ENCODE measurements around the gene SERPINH1.
"Not testable (repeated sequence)": the region's sequence is repeated elsewhere in the genome, so short reads cannot be mapped to it uniquely, and the experiment has no call there.

Gene SERPINH1

DNA sequence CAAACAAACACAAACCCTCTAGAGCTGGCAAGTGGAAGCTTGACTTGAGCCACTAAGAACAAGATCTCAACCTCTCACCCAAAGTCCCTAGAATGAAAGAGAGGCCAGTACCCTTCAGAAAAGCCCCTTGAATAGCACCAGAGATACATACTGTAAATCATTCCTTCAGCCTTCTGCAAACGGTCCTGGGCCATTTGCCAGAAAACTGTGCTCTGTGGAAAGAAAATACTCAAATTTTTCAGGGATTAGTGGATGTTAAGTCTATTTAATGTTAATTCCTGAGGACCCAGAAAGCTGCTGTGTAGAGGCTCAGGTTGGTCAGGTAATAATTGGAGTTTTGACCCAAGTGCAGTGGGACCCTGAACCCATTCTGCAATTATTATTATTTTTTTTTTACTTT is 16.9 kb downstream of the SERPINH1 start:
- DNase-seq, result no peak

DNA sequence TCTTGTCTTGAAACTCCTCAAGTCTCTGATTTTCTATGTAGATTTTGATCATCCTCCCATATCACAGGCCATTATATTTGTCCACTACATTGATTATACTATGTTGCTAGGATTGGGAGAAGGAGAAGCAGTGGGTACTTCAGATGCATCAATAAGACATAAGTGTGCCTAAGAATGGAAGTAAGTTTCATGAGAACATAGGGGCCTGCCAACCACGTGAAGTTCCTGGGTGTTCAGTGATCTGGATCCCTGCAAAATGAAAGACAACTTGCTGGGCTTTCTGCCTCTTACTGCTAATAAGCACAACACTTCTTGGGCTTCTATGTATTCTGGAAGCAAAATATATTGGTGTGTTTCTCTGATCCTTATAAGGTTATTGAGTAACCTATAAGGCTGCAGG is 17.8 kb downstream of the SERPINH1 start:
- DNase-seq, result no peak

DNA sequence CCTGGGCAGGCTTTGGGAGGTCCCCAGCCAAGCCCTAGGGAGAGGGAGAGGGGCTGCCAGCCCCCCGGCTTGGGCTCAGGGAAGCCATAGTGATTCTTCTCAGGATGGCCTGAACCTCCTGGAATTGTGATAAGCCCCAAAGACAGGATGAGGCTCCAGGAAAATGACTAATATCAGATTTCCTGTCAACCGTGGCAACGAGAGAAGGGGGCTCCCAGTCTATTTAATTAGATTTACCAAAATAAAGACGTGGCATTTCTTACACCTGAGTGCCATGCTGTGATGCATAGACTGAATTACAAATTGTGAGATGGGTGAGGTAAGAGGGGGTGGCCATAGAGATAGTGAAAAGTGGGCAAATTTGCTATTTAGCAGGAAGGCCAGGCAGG is 20.4 kb downstream of the SERPINH1 start:
- DNase-seq, result no peak

DNA sequence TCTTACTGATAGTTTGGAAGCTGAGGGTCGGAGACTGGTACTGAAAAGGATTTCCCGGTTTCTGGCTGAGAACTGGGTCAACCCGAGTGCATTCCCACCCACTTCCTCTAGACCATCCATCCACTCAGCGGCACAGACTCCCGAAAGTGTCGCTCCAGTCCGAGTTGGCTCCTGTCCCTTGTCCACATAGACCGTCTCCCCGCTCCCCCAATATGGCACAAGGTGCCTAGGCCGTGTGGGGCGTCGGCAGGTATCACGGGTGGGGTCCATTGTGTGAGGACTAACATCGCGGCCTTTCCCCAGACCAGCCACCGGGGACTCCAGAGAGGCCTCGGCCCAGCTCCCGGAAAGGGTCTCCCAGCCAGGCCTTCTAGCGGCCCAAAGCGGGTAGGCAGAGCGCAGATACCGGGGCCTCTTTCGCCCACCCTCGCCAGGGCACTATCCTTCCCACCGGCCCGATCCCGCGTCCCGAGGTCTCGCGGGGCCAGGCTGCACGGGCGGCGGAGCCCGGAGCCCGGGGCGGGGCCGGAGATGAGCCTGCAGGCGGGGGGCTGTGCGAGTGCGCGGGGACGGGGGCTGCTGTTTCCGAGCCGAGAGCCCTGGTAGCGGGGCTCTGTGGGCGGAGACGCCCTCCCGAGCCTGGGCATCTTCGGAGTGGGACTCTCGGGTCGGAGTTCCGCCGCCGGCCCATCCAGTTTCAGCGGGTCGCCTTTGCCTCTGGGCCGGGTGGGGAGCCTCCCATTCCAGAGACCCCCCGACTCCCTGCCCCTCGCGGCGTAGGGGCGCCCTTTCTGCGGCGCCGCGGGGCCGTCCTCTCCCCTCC is 21.1 kb downstream of the SERPINH1 start:
- peak; percentile 31 for DNase-seq

DNA sequence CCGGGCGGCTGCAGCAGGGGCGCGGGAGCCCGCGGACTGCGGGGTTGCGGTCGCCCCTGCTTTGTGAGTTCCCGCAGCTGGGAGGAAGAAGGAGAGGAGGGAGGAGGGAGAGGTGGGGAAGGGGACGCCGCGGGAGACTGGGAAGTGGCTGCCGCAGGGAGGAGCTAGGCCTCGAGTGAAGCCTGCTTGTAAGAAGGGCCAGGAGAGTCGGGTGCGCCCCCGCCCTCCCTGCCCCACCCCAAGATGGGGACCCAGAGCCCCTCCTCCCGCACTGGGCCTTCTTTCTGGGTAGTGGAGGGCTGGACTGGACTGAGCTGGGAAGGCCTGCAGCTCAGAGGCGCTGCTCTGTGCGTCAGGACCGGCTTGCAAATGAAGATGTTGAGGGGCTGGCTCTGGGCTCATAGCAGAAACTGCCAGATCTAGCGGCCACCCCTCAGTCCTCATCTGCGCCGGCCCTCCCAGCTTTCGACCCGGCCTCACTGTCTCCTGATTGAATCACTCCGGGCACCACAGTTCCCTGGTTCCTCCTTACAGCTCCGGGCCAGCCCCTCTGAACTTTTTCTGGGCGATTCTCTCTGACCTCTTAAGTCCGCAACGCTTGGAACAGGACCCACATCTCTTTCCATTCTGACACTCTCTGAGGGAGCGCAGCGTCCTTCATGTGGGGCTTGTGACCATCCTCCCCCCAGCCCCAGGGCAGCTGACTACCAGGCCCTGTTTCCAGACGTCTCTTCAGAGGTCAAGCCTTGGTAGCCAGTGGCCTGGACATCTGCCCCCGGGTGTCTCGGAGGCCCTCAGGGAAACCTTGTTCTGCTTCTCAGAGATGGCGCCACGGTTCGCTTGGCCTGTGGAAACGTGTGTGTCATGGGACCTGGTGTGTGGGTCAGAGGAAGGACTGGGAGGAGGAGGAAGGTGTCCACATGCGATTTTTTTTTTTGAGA is 21.9 kb downstream of the SERPINH1 start:
- DNase-seq, result peak; percentile 41

DNA sequence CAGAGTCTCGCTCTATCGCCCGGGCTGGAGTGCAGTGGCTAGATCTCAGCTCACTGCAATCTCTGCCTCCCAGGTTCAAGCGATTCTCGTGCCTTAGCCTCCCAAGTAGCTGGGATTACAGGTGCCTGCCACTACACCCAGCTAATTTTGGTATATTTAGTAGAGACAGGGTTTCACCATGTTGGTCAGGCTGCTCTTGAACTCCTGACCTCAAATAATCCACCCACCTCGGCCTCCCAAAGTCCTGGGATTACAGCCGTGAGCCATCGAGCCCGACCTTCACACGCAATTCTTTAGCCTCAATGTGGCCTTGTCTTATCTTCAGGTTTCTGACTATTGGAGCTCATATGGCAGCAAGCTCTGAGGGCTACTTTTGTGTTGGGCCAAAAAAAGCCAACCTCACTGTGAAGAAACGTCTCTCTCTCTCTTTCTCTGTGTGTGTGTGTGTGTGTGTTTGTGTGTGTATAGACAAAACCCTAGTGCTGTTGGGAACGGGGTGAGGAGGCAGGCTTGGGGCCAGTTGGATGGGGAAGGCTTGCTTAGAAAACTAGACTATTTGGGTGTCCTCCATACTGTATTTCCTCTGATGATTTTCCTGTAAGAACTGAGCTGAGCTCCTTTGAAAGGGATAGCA is 22.7 kb downstream of the SERPINH1 start:
- not testable (repeated sequence) for DNase-seq

DNA sequence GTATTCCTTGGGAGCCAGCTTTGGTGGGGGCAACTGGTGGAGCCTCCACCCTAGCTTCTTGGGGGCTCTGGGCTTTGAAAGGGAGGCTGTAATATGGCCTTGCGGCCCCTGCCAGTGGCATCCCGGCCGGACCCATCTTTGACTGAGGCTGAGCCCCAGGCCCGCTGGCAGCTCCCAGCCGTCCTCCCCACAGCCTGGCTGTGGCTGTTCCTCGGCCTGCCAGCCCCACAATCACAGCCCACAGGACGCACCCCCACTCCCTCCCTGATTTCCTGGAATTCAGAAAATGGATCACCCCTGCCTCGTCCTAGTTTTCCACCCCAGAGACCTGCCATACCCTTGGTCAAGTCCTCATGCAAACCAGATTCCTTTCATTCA is 23.2 kb downstream of the SERPINH1 start:
- DNase-seq, result no peak

DNA sequence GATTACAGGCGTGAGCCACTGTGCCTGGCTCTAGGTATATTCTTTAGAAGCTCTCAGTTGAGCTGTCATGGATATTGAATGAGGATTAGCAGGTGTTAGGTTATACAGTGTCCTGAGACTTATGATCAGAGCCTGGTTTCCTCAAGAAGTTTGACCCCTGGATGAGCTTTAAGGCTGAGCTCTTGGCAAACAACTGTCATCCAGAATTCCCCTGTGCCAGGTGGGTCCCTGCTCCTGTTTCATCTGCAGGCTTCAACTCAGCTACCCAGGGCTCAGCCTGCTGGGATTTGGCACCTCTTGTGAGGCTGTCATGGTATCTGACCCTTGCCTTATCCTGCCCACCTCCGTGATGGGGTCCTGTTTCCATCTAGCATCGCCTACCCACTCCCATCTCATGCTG is 24.3 kb downstream of the SERPINH1 start:
- DNase-seq, result no peak

DNA sequence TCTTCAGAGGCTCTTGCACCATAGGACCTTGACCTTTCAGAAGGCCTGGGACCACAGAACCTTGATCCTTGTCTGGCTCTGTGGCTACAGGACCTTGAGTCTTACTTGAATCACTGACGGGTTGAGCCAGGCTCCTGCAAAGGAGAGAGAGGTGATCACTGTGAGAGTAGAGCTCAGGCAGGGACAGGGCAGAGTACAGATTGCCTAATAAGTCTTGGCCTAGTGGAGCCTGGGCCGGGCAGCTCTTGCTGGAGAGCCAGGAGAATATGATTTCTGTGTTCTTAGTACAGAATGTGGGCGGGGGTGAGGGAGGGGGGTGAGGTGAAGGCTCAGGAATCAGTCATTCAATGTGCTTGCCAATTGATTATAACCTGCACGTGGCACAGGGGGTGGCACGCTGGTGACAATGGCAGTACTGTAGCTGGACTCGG is 26.0 kb downstream of the SERPINH1 start:
- no peak for DNase-seq

DNA sequence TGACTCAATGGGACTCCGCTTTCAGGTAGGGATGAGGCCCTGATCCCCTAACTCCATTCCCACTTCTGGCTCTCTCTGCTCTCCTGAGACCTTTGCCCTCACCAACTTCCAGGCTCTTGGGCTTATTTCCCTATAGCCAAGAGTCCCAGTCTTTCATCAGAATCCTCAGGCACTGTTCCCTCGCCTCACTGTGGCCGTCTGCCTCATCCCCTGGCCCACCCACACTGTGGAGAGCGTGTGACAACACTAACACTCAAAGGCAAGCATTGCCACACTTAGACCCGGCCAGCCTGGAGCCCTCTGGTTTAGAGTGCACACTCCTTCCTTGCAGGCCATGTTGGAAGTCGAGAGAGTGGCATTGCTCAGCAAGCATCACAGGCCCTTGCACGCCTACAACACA is 27.0 kb downstream of the SERPINH1 start:
- no peak for DNase-seq

DNA sequence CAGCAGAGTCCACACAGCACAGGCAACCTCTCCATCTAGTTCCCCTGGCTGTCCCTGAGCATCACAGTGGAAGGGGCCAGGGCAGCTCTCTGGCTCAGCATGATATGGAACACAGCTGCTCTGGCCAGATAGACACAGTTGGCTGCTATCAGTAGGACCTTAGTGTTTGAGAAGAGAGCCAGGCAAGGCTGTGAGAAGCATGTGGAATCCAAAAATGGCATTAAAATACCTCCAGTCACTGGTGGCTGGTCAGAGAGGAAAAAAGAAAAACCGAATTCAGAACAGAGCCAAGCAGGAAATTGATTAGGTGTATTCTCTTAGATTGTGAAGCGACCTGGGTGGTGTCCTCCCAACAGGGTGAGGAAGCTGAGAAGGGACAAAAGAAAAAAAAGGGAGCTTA is 27.9 kb downstream of the SERPINH1 start:
- no peak for DNase-seq

DNA sequence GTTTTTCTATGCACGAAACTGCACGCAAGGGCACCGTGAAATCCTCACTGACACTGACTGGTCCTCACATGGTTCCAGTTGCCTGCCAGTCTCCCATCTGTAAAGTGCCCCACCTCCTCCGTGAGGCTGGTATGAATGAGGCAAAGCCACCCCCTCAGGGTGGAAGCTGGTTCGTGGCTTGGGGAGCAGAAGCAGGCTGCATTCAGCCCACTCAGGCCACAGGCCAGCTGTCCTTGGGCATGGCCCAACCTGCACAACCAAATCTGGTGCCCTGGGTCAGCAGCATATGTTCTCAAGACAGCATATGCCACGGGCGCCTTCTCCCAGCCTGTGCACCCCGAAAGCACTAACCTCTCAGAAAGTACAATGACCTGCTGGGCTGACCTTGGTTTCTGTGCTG is 29.3 kb downstream of the SERPINH1 start:
- DNase-seq, result no peak

DNA sequence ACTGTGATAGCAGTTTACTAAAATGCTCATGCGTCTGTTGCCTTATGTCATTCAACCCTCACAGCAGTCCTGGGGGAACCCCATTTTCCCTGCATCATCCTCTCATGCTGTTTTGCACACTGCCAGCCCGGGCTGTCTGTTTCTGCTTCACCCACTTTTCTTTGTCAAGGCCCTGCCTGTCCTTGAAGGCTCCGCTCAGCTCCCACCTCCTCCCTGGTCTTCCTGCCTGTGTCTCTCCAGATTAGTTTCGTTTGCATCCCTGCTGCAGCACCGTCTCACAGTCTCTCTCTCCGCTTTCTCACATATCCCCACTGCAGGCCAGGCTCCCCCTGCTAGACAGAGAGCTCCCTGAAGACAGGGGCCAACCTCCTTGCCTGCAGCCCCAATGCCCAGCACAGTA is 29.9 kb downstream of the SERPINH1 start:
- no peak for DNase-seq

DNA sequence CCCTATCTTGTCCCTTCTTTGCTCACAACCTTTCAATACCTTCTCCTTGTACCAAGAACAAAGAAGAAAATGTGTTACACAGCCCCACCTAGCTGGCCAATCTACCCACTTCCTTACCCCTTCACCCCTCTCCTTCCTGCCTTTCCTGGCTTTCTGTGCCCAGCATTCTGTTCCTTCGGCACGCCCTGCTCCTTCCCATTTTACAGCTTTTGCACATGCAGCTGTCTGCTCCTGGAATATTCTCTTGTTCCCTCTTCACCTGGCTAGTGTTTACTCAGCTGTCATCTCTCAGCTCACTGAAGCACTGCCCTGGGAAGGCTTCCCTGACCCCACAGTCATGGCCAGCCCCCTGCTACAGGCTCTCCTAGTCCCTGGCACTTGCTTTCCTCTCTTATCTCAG is 30.7 kb downstream of the SERPINH1 start:
- DNase-seq, result no peak

DNA sequence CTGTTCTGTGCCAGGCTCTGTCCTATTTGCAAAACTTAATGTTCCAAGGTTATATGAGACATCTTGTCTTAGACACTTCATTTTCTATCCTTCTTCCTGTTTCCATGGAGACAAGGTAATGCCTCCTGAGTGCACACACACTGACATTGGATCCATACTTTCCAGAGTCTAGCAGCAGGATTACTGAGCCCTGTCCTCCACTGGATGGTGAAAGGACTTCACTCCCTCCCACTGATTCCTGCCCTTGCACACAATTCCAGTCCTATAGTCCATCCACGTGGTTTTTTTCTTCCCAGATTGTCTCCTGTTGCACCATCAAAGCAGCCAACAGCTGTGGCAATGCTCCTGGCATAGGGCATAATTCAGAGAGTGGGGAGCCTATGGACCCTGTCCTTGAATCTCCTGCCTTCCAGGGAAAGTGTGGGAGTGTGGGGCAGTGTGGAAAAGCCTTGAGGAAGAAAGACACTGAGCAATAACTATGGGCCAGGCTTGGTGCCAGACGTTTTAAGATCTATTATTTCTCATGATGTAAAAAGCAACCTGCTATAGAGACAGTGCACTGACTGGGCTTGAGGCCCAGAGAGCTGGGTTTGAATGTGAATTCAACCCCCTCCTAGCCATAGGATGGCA is 31.3 kb downstream of the SERPINH1 start:
- no peak for DNase-seq

DNA sequence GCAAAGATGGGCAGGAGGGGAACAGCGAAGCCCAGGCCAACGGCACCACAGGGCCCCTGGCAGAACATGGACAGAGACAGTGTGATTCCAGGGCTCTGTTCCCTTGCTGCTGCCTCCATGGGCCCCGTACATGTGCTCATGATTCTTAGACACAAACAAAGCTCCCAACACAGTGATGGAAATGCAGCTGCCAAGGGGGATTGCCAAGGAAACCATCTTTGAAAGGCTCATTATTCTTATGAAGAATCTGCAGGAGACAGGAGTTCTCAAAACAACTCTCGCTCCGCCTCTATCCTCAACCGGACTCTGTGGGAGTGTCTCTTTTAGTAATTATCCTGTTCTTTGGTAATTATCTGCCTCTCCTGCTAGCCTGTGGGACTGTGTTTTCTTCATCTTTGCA is 32.2 kb downstream of the SERPINH1 start:
- DNase-seq, result no peak

DNA sequence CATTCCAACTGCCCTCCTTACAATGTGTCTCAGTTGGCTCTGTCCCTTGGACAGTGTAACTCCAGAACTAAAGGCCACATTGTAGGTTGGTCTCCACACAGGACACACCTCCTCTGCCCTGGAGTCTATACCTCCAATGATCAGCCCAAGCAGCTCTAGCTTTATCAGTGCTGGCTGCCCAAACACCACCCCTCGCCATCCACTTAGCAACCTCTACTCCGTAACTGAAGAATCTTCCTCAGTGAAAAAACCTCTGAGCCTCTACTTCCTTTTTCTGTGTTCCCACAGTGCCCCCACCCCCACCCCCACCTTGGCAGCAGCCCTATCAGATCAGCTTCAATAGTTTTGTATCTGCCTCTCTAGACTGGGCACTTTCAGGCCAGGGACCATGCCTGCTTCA is 33.4 kb downstream of the SERPINH1 start:
- DNase-seq, result no peak

DNA sequence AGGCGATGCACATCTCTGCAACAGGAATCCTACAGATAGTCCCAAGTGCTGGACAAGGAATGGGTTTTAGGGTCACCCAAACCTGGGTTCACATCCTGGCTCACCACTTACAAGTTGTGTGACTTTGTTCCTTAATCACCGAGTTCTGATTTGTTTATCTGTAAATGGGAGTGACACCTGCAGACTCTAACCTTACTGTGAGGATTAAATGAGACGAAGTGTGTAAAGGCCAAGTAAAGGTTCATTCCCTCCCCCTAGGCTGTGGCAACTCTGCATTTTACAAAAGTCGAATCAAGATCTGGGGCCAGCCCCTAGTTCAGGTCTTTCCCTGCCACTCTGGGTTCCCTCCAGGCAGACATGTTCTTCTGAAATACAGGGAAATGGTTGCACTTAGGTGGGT is 34.9 kb downstream of the SERPINH1 start:
- no peak for DNase-seq

DNA sequence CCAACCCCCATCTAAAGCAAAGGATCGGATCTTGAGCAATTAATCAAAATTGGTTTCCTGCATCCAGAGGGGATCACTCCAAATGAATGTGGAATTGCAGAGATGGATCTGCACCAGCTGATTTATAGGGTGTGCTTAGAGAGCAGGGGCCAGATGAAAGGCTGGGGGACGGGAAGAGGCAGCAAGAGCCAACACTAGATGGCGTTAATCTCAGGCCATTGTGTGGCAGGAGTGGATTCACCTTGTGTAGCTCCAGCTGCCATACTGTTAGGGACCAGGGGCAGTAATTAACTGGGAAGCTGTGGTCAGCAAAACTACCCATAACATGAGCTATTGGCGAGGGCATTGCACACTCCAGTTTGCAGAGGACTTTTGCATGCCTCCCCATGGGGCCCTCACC is 35.6 kb downstream of the SERPINH1 start:
- no peak for DNase-seq

DNA sequence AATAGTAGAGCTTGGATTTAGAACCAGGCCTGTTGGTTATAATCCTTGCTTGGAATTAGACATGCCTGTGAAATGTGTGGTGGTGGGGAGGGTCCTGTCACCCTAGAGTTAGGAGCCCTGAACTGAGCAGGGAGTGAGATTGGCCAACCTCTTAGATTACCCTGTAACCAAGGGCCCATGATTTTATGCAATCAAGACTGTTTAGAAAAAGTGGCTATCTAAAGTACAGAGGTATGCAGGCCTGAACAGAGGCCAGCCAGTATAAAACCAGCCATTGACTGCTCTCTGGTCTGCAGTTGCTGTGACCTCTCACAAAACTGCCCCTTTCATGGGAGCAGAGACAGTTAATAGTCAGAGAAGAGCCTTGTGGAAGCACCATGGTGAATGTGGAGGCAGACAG is 36.2 kb downstream of the SERPINH1 start:
- DNase-seq, result no peak

DNA sequence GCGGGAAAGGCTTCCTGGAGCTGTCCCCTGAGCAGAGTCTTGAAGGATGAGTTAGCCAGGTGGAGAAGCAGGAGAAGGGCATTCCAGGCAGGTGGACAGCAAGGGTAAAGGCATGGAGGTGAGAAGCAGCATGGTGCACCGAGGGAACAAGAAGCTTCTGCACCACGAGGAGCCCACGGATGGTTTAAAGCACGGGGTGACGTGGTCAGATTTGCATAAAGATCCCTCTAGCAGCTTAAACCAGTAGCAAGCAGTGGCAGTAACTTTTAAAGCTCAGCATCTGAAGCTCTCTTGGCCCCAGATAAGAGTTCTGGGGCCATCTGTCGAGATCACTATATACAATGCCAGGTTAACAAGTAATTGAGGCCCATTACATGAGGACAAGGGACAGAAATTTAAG is 36.8 kb downstream of the SERPINH1 start:
- DNase-seq, result no peak

DNA sequence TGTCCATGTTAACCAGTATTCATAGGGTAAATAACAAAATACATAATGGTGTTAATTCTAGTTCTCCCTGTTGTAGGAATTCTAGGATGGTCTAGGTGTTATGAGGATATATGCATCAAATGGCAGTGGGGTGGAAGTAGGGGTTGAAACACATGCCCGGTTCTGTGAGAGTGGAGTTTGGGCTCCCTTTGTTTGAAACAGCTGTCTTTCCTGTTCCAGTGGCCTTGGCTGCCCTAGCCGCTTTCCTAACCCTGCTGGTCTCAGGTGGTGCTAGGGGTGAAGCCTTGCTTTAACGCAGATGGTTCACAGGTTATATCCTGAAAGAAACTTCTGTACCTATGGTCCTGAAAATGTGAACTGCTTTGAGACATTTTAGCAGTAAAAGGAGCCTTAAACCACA is 38.3 kb downstream of the SERPINH1 start:
- DNase-seq, result no peak

DNA sequence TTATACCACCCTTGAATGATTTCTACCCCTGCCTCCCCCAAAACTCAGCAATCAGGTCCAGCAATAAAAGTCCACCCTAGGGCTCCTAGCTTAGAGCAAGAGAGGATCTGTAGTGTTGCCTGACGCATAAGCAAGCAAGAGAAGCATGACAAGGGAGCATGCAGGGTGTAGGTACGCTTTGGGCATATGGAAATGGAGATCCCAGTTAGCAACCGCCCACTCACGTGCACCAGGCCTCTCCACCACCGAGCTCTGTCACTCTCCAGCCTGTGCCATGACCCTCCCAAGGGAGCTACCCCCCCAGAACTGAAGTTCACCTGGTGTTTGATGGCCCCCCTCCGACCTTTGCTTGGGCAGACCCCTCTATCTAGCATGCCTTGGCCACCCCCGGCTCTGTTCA is 39.4 kb downstream of the SERPINH1 start:
- DNase-seq, result no peak

Data from kidney glomerular epithelial cell (primary cell).